ENCODE data around the gene TMEM39A.

GRCh38 chr3:119428538-119428937 lies 34.9 kb downstream of the TMEM39A start:
- TF ChIP-seq, protein P1, sequence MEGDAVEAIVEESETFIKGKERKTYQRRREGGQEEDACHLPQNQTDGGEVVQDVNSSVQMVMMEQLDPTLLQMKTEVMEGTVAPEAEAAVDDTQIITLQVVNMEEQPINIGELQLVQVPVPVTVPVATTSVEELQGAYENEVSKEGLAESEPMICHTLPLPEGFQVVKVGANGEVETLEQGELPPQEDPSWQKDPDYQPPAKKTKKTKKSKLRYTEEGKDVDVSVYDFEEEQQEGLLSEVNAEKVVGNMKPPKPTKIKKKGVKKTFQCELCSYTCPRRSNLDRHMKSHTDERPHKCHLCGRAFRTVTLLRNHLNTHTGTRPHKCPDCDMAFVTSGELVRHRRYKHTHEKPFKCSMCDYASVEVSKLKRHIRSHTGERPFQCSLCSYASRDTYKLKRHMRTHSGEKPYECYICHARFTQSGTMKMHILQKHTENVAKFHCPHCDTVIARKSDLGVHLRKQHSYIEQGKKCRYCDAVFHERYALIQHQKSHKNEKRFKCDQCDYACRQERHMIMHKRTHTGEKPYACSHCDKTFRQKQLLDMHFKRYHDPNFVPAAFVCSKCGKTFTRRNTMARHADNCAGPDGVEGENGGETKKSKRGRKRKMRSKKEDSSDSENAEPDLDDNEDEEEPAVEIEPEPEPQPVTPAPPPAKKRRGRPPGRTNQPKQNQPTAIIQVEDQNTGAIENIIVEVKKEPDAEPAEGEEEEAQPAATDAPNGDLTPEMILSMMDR (IDR thresholded peaks at IDR 0.05): no peak; the same call in 1 of the 2 replicates
- TF ChIP-seq EZH2phosphoT487 (IDR thresholded peaks at IDR 0.05; ENCODE audit: borderline replicate concordance, low read depth): no peak
- no peak for TF ChIP-seq MXI1 (IDR thresholded peaks at IDR 0.05; ENCODE audit: low read depth, low read length)
- no peak for TF ChIP-seq MAX (IDR thresholded peaks at IDR 0.05; ENCODE audit: low read depth)
- TF ChIP-seq EP300 (IDR thresholded peaks at IDR 0.05; ENCODE audit: borderline replicate concordance in 1 of 2, low read depth in 1 of 2, low read length in 1 of 2): no peak
- no peak for TF ChIP-seq MEF2A (IDR thresholded peaks at IDR 0.05; ENCODE audit: borderline replicate concordance, low read depth)
- no peak for TF ChIP-seq CHD2 (IDR thresholded peaks at IDR 0.05; ENCODE audit: low read length, partially characterized antibody)
- no peak for TF ChIP-seq GABPA (IDR thresholded peaks at IDR 0.05; ENCODE audit: low read depth)
- no peak for TF ChIP-seq FOSL2 (IDR thresholded peaks at IDR 0.05; ENCODE audit: borderline replicate concordance, low read depth)
- TF ChIP-seq, protein P2, sequence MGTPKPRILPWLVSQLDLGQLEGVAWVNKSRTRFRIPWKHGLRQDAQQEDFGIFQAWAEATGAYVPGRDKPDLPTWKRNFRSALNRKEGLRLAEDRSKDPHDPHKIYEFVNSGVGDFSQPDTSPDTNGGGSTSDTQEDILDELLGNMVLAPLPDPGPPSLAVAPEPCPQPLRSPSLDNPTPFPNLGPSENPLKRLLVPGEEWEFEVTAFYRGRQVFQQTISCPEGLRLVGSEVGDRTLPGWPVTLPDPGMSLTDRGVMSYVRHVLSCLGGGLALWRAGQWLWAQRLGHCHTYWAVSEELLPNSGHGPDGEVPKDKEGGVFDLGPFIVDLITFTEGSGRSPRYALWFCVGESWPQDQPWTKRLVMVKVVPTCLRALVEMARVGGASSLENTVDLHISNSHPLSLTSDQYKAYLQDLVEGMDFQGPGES (IDR thresholded peaks at IDR 0.05; ENCODE audit: low read depth, low read length): no peak
